ENCODE data around the gene KDM4C.
"Not testable (repeated sequence)": the region's sequence is repeated elsewhere in the genome, so short reads cannot be mapped to it uniquely, and the experiment has no call there.

The KDM4C gene

DNA sequence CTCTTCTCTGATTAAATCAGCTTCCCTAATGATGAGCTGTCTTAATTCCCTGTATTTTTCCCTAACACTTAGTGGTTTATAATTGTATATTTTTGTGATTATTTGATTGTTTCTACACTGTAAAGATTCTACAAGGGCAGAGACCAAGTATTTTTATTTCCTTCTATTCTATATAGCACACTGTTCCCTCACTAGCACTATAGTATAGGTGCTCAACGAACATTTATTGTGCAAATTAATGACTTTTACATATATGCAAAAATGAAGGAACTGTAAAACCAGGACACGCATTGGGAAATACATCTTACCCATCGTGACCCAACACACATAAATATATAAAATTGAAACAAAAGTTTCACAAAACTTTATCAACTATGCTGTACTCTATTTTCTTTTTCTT, 7.6 kb downstream of the KDM4C start:
- TF ChIP-seq, protein P1, sequence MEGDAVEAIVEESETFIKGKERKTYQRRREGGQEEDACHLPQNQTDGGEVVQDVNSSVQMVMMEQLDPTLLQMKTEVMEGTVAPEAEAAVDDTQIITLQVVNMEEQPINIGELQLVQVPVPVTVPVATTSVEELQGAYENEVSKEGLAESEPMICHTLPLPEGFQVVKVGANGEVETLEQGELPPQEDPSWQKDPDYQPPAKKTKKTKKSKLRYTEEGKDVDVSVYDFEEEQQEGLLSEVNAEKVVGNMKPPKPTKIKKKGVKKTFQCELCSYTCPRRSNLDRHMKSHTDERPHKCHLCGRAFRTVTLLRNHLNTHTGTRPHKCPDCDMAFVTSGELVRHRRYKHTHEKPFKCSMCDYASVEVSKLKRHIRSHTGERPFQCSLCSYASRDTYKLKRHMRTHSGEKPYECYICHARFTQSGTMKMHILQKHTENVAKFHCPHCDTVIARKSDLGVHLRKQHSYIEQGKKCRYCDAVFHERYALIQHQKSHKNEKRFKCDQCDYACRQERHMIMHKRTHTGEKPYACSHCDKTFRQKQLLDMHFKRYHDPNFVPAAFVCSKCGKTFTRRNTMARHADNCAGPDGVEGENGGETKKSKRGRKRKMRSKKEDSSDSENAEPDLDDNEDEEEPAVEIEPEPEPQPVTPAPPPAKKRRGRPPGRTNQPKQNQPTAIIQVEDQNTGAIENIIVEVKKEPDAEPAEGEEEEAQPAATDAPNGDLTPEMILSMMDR (IDR thresholded peaks at IDR 0.05; ENCODE audit: low read length), result no peak
- no peak for TF ChIP-seq EZH2 (IDR thresholded peaks at IDR 0.05; ENCODE audit: borderline replicate concordance, low read length)
- Histone ChIP-seq H3K4me3 (ENCODE audit: low read depth, low read length, poor library complexity, severe bottlenecking) (no peak overlapping the region), H2AFZ (ENCODE audit: low read length) (no peak overlapping the region), H3K9me2 (ENCODE audit: low read depth, low read length) (no peaks in the 10 kb centered on the region), H3K36me3 (ENCODE audit: insufficient read depth, low read length) (no peaks in the 10 kb centered on the region; the same call in 1 of the 2 replicates), H3K79me2 (ENCODE audit: insufficient read depth, low read length) (peaks cover 92% of the 10 kb centered on the region), H3K4me2 (ENCODE audit: low read length) (peak overlapping the region; percentile 4; the same call in 1 of the 2 replicates), H3K9me3 (ENCODE audit: low read length) (no peaks in the 10 kb centered on the region), H4K20me1 (ENCODE audit: insufficient read depth, low read length) (no peaks in the 10 kb centered on the region), H3F3A (ENCODE audit: insufficient read depth, low read length) (no peaks in the 10 kb centered on the region), H3K9ac (ENCODE audit: low read length) (no peak overlapping the region), H3K27ac (ENCODE audit: low read depth, low read length, poor library complexity, severe bottlenecking) (no peak overlapping the region), H3K4me1 (ENCODE audit: insufficient read depth, low read length, severe bottlenecking) (peaks cover 33% of the 10 kb centered on the region), H3K27me3 (ENCODE audit: insufficient read depth, low read length) (no peaks in the 10 kb centered on the region)

DNA sequence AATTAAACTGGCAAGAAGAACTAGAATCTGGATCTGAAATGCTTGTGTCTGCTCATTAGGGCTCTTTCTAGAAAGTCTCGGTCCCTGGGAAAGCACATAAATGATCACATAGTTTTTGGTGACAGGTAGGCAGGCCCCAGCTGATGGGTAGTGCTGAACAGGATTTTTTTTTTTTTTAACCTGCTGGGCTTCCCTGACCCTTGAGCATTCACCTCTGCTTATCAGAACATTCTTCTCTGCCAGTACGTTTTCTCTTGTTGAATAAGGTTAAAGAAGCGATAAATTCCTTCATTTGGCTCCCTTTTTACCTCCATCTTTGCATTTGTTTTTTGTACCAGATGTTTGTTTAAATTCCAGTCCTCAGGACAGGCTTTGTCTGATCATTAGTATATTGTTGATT, 8.8 kb downstream of the KDM4C start:
- Histone ChIP-seq H3K27me3 (ENCODE audit: insufficient read depth, low read length) (no peaks in the 10 kb centered on the region), H3K9me3 (ENCODE audit: low read length) (no peaks in the 10 kb centered on the region), H3K9me2 (ENCODE audit: low read depth, low read length) (no peaks in the 10 kb centered on the region), H4K20me1 (ENCODE audit: insufficient read depth, low read length) (no peaks in the 10 kb centered on the region), H3K4me3 (ENCODE audit: low read depth, low read length, poor library complexity, severe bottlenecking) (no peak overlapping the region), H3K27ac (ENCODE audit: low read depth, low read length, poor library complexity, severe bottlenecking) (no peak overlapping the region), H3K4me2 (ENCODE audit: low read length) (no peak overlapping the region), H3K4me1 (ENCODE audit: insufficient read depth, low read length, severe bottlenecking) (peaks cover 24% of the 10 kb centered on the region), H2AFZ (ENCODE audit: low read length) (no peak overlapping the region), H3K9ac (ENCODE audit: low read length) (no peak overlapping the region), H3K79me2 (ENCODE audit: insufficient read depth, low read length) (peaks cover 92% of the 10 kb centered on the region), H3F3A (ENCODE audit: insufficient read depth, low read length) (no peaks in the 10 kb centered on the region), H3K36me3 (ENCODE audit: insufficient read depth, low read length) (no peaks in the 10 kb centered on the region; the same call in 1 of the 2 replicates)
- TF ChIP-seq, protein P1 (IDR thresholded peaks at IDR 0.05; ENCODE audit: low read length), result no peak
- TF ChIP-seq EZH2 (IDR thresholded peaks at IDR 0.05; ENCODE audit: borderline replicate concordance, low read length), result no peak

DNA sequence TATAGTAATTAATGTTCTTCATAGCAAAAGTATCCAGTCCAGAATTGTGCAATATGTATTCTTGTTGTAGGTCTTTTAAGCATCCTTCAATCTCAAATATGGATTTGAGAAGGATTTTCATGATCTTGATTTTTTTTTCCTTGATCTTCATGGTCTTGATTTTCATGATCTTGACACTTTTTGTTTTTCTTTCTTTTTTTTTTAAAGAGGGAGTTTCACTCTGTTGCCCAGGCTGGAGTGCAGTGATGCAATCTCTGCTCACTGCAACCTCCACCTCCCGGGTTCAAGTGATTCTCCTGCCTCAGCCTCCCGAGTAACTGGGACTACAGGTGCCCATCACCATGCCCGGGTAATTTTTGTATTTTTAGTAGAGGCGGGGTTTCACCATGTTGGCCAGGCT, 10.8 kb downstream of the KDM4C start:
- not testable (repeated sequence) for H4K20me1 ChIP-seq (ENCODE audit: insufficient read depth, low read length); H3K36me3 ChIP-seq (ENCODE audit: insufficient read depth, low read length); H3F3A ChIP-seq (ENCODE audit: insufficient read depth, low read length); H3K9me2 ChIP-seq (ENCODE audit: low read depth, low read length); H3K9ac ChIP-seq (ENCODE audit: low read length); H3K4me2 ChIP-seq (ENCODE audit: low read length); H3K4me3 ChIP-seq (ENCODE audit: low read depth, low read length, poor library complexity, severe bottlenecking); H3K27me3 ChIP-seq (ENCODE audit: insufficient read depth, low read length); H2AFZ ChIP-seq (ENCODE audit: low read length); H3K27ac ChIP-seq (ENCODE audit: low read depth, low read length, poor library complexity, severe bottlenecking); H3K9me3 ChIP-seq (ENCODE audit: low read length)
- Histone ChIP-seq H3K4me1 (ENCODE audit: insufficient read depth, low read length, severe bottlenecking) (peaks cover 24% of the 10 kb centered on the region), H3K79me2 (ENCODE audit: insufficient read depth, low read length) (peaks cover 88% of the 10 kb centered on the region)

DNA sequence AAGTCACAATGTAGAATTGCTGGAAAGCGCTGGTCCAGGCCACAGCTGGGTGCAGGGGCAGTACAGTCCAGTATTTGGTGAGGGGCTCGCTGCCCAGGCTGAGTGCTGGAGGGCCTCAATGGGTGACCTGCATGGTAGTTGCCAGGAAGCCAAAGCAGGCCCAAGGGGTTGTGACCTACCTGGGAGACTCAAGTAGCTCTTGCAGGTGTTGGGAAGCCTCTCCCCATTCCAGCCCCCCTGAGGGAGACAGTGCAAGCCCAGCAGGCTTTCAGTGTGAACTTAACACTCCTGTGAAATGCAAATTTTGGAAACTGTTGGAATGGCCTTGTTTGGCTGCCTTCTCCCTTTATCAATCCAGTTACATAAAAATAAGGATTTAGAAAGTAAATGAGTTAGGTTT, 13.9 kb downstream of the KDM4C start:
- Histone ChIP-seq H3K27ac (ENCODE audit: low read depth, low read length, poor library complexity, severe bottlenecking) (no peak overlapping the region), H4K20me1 (ENCODE audit: insufficient read depth, low read length) (no peaks in the 10 kb centered on the region), H3K4me1 (ENCODE audit: insufficient read depth, low read length, severe bottlenecking) (peaks cover 10% of the 10 kb centered on the region), H3K27me3 (ENCODE audit: insufficient read depth, low read length) (no peaks in the 10 kb centered on the region), H3K4me3 (ENCODE audit: low read depth, low read length, poor library complexity, severe bottlenecking) (no peak overlapping the region), H2AFZ (ENCODE audit: low read length) (no peak overlapping the region), H3K4me2 (ENCODE audit: low read length) (no peak overlapping the region), H3K9ac (ENCODE audit: low read length) (no peak overlapping the region), H3K36me3 (ENCODE audit: insufficient read depth, low read length) (no peaks in the 10 kb centered on the region), H3K9me2 (ENCODE audit: low read depth, low read length) (no peaks in the 10 kb centered on the region), H3K79me2 (ENCODE audit: insufficient read depth, low read length) (peaks cover 86% of the 10 kb centered on the region), H3F3A (ENCODE audit: insufficient read depth, low read length) (no peaks in the 10 kb centered on the region), H3K9me3 (ENCODE audit: low read length) (no peaks in the 10 kb centered on the region)
- TF ChIP-seq EZH2 (IDR thresholded peaks at IDR 0.05; ENCODE audit: borderline replicate concordance, low read length), result no peak
- TF ChIP-seq, protein P1 (IDR thresholded peaks at IDR 0.05; ENCODE audit: low read length), result no peak
